Tongue (tissue), 2 donors: ENCODE data around the gene IGFL1. TPM values are rescaled to one million over a fixed set of nuclear protein-coding genes. Genes with fewer than 3 reads are reported as not detected.
"Not testable (repeated sequence)": the region's sequence is repeated elsewhere in the genome, so short reads cannot be mapped to it uniquely, and the experiment has no call there.

ENCODE experiments used
- DNase-seq: peaks from one replicate; pipeline ENCODE4 v3.0.0-alpha.2; 2015
- total RNA-seq: library from RNA; depleted of rRNA; stranded (reverse); fragments of >200 nt; gene quantifications from one replicate; pipeline ENCODE4 v1.2.3, GENCODE V29; 2014

Gene IGFL1
- total RNA-seq, 1 donor from 2014 or later: not detected

GRCh38 chr19:46271481-46272197 is 42.1 kb downstream of the IGFL1 start:
- no peak for DNase-seq

DNA sequence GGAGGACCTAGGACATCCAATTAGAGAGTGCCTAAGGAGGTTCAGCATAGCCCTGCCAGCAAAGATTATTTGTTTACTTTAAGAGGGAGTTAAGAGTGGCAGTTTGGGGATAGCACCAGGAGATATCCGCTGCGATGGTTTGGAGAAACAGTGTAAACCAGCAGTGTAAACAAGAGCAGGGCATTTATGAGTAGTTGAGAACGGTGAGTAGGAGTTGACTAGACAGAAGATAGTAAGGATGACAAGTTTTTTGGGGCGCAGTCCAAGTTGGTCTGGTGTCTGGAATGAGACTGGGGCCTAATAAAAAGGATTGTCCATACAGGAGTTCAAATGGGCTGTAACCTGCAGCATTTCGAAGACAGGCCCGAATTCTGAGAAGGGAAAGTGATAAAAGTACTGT is 44.4 kb downstream of the IGFL1 start:
- not testable (repeated sequence) for DNase-seq

DNA sequence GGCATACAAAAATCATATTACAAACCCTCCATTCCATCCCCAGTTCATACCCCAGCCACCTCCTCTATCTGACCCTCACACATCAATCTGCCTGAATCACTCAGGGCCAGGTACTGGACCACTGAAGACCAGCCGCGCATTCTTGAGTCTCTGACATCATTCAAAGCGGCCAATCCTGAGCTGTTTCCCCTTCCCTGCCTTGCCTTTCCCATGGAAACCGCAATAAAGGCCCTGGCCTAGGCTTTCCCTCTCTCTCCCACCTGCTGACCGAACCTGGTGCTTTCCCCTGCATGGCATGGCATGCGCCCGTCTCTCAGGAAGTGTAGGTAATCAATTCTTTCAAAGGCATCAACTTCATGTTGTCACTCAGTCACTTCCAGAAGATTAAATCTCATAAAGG is 49.6 kb downstream of the IGFL1 start:
- DNase-seq: no peak

Other genes with a start within 250 kb of the IGFL1 start
- 13.7 TPM for gene CCDC61, start 234.3 kb upstream of the IGFL1 start, total RNA-seq
- 0.82 TPM for gene PGLYRP1, start 206.7 kb upstream of the IGFL1 start, total RNA-seq
- gene IGFL4, start 188.7 kb upstream of the IGFL1 start, total RNA-seq: 0.41 TPM
- not detected for gene IGFL3, start 105.1 kb upstream of the IGFL1 start, total RNA-seq
- gene IGFL2, start 81.5 kb upstream of the IGFL1 start, total RNA-seq: 0.82 TPM
- gene HIF3A, start 67.3 kb downstream of the IGFL1 start, total RNA-seq: 219 TPM
- gene PPP5C, start 117.3 kb downstream of the IGFL1 start, total RNA-seq: 49.3 TPM
- gene CCDC8, start 183.8 kb downstream of the IGFL1 start, total RNA-seq: 68.8 TPM
- gene PNMA8C, start 199.2 kb downstream of the IGFL1 start, total RNA-seq: 0.41 TPM
- 47.1 TPM for gene PNMA8A, start 241.8 kb downstream of the IGFL1 start, total RNA-seq